ENCODE measurements around the gene SLC1A1. TPM values are rescaled to one million over a fixed set of nuclear protein-coding genes. Genes with fewer than 3 reads are reported as not detected.

The SLC1A1 gene
- total and polyA plus RNA-seq, 2 experiments from 2014 or later = 3.7 to 8.2 TPM

- H3K4me2 ChIP-seq = no peak overlapping the region
- peaks cover 4% of the 10 kb centered on the region; the same call in 2 of the 3 replicates for H3K36me3 Mint-ChIP-seq (ENCODE audit: low read depth)
- H3K4me3 ChIP-seq = no peak overlapping the region
- peaks cover 6% of the 10 kb centered on the region; the same call in 1 of the 3 replicates for H3K9me3 Mint-ChIP-seq
- no peak for TF ChIP-seq CTCF (conservative IDR thresholded peaks at IDR 0.05; ENCODE audit: low read depth in 2 of 2)
- no peak overlapping the region for H3K4me3 Mint-ChIP-seq
- ATAC-seq (no peak), DNase-seq (ENCODE audit: low spot score) (no peak)
- no peaks in the 10 kb centered on the region for H3K9me2 ChIP-seq (ENCODE audit: insufficient read depth)
- H4K20me1 ChIP-seq (replicated peaks; ENCODE audit: insufficient read depth) = no peaks in the 10 kb centered on the region
- peaks cover 16% of the 10 kb centered on the region for H3K4me1 Mint-ChIP-seq
- no peak overlapping the region for H2AFZ ChIP-seq
- H3K27ac ChIP-seq (ENCODE audit: low read depth) = no peak overlapping the region
- no peaks in the 10 kb centered on the region for H3K79me2 ChIP-seq (replicated peaks; ENCODE audit: insufficient read depth)
- peaks cover 4% of the 10 kb centered on the region for H3K27me3 Mint-ChIP-seq (ENCODE audit: insufficient read depth, low read depth, poor library complexity)
- no peaks in the 10 kb centered on the region for H3K36me3 ChIP-seq (ENCODE audit: insufficient read depth)
- no peak overlapping the region for H3K27ac Mint-ChIP-seq
- H3F3A ChIP-seq (replicated peaks; ENCODE audit: low read depth) = no peaks in the 10 kb centered on the region
- no peaks in the 10 kb centered on the region for H3K27me3 ChIP-seq (ENCODE audit: insufficient read depth)
- H3K4me1 ChIP-seq (ENCODE audit: insufficient read depth) = peaks cover 15% of the 10 kb centered on the region
Observed at GRCh38 chr9:4540425-4540824, 50.2 kb downstream of the SLC1A1 start.

DNA sequence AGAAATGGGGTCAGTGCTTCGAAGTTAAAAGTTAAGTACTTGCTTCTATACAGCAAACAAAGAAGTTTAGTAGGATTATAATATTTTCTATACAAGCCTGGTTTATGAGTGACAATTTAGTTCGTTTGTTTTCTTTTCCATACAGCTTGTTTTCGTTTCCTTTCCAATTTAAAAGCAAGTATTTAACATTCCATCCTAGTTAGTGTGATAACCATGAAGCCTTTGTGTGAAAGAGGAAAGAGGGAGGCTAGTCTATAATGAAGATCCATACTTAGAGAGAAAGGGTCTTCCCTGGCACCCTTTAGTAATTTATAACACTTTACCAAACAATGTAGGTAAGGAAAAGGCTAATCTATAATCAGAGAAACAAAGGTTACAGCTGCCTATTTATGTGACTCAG lies 51.0 kb downstream of the SLC1A1 start:
- no peak for ATAC-seq
- no peak for DNase-seq (ENCODE audit: low spot score)
- Mint-ChIP-seq H3K4me3 (no peak overlapping the region), H3K27me3 (ENCODE audit: insufficient read depth, low read depth, poor library complexity) (peaks cover 4% of the 10 kb centered on the region), H3K4me1 (peaks cover 16% of the 10 kb centered on the region), H3K27ac (no peak overlapping the region), H3K36me3 (ENCODE audit: low read depth) (peaks cover 4% of the 10 kb centered on the region; the same call in 2 of the 3 replicates), H3K9me3 (peaks cover 3% of the 10 kb centered on the region; the same call in 1 of the 3 replicates)
- Histone ChIP-seq H4K20me1 (replicated peaks; ENCODE audit: insufficient read depth) (no peaks in the 10 kb centered on the region), H3K36me3 (ENCODE audit: insufficient read depth) (no peaks in the 10 kb centered on the region), H3K27ac (ENCODE audit: low read depth) (peak overlapping the region; percentile 33; the same call in 1 of the 2 replicates), H3K79me2 (replicated peaks; ENCODE audit: insufficient read depth) (no peaks in the 10 kb centered on the region), H3K4me1 (ENCODE audit: insufficient read depth) (peaks cover 15% of the 10 kb centered on the region), H2AFZ (no peak overlapping the region), H3F3A (replicated peaks; ENCODE audit: low read depth) (no peaks in the 10 kb centered on the region), H3K4me2 (no peak overlapping the region), H3K27me3 (ENCODE audit: insufficient read depth) (no peaks in the 10 kb centered on the region), H3K9me2 (ENCODE audit: insufficient read depth) (no peaks in the 10 kb centered on the region), H3K4me3 (no peak overlapping the region)
- TF ChIP-seq STAT1 (IDR thresholded peaks at IDR 0.05; ENCODE audit: unreplicated experiment) (no peak), CREB1 (CRISPR knock-in tag; IDR thresholded peaks at IDR 0.05; ENCODE audit: low read depth) (no peak), NANOG (IDR thresholded peaks at IDR 0.05; ENCODE audit: borderline replicate concordance) (no peak), CTCF (conservative IDR thresholded peaks at IDR 0.05; ENCODE audit: low read depth in 2 of 2) (no peak), REST (IDR thresholded peaks at IDR 0.05; ENCODE audit: unreplicated experiment) (no peak), EZH2 (IDR thresholded peaks at IDR 0.05; ENCODE audit: low read depth, unreplicated experiment) (no peak), JUNB (IDR thresholded peaks at IDR 0.05; ENCODE audit: unreplicated experiment) (no peak), ZNF114 (CRISPR knock-in tag; IDR thresholded peaks at IDR 0.05) (no peak), ZNF331 (CRISPR knock-in tag; IDR thresholded peaks at IDR 0.05; ENCODE audit: low read depth) (no peak), POLR2AphosphoS5 (IDR thresholded peaks at IDR 0.05; ENCODE audit: low read depth) (no peak)
- TF ChIP-seq, protein P1, sequence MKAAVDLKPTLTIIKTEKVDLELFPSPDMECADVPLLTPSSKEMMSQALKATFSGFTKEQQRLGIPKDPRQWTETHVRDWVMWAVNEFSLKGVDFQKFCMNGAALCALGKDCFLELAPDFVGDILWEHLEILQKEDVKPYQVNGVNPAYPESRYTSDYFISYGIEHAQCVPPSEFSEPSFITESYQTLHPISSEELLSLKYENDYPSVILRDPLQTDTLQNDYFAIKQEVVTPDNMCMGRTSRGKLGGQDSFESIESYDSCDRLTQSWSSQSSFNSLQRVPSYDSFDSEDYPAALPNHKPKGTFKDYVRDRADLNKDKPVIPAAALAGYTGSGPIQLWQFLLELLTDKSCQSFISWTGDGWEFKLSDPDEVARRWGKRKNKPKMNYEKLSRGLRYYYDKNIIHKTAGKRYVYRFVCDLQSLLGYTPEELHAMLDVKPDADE (IDR thresholded peaks at IDR 0.05) = no peak
